H1 (cell line): ENCODE data around the gene DNAAF5. TPM values are rescaled to one million over a fixed set of nuclear protein-coding genes. Genes with fewer than 3 reads are reported as not detected.

Experiments used
- CTCF ChIA-PET: fragments of 300-600 bp; sonication (Branson Sonifier 250); formaldehyde crosslinking; loops from one replicate; lab custom pipeline; 2021; ENCODE audit not compliant: partially characterized antibody; lab: Charles Lee
- POLR2A ChIA-PET: fragments of 300-600 bp; sonication (Branson Sonifier 250); formaldehyde crosslinking; loops from one replicate; lab custom pipeline; 2021; ENCODE audit warnings: inconsistent platforms; ENCODE audit not compliant: partially characterized antibody; lab: Charles Lee
- DNase-seq, 2 experiments: peaks; one replicate each; pipeline versions ENCODE4 v3.0.0 to v3.0.0-alpha.2; 2010 to 2022; ENCODE audit warnings: low spot score in 2 of 2, low read depth in 1 of 2, mixed read lengths in 1 of 2
- FAIRE-seq: peaks from 2 replicates; lab custom pipeline; 2011; peaks lifted over from hg19 to GRCh38; lab: Jason Lieb, UNC
- H2AFZ ChIP-seq: 2 replicates; pipeline ENCODE4 v1.8.1; 2012; ENCODE audit warnings: low read length, inconsistent platforms
- H2AK5ac ChIP-seq: 2 replicates; pipeline ENCODE4 v1.6.1; 2013; ENCODE audit warnings: low read depth, low read length
- H2BK120ac ChIP-seq: replicated peaks from 2 replicates; pipeline ENCODE3; 2013; ENCODE audit warnings: low read depth, low read length, inconsistent platforms
- H2BK12ac ChIP-seq: 2 replicates; pipeline ENCODE4 v1.6.1; 2013; ENCODE audit warnings: low read depth, low read length
- H2BK15ac ChIP-seq: 2 replicates; pipeline ENCODE4 v1.6.1; 2013; ENCODE audit warnings: low read length
- H2BK20ac ChIP-seq: 2 replicates; pipeline ENCODE4 v1.6.1; 2013; ENCODE audit warnings: low read length
- H2BK5ac ChIP-seq: 2 replicates; pipeline ENCODE4 v1.6.1; 2013; ENCODE audit warnings: low read depth, low read length
- H3K14ac ChIP-seq: 2 replicates; pipeline ENCODE4 v1.6.1; 2013; ENCODE audit warnings: inconsistent platforms; ENCODE audit not compliant: insufficient read length
- H3K18ac ChIP-seq: 2 replicates; pipeline ENCODE4 v1.6.1; 2013; ENCODE audit warnings: low read length; ENCODE audit errors: extremely low read depth
- H3K23ac ChIP-seq: 2 replicates; pipeline ENCODE4 v1.6.1; 2013; ENCODE audit warnings: inconsistent platforms; ENCODE audit not compliant: insufficient read length
- H3K23me2 ChIP-seq: 2 replicates; pipeline ENCODE4 v1.6.1; 2013; ENCODE audit warnings: low read depth, low read length
- H3K27ac ChIP-seq: 2 replicates; pipeline ENCODE4 v1.6.1; 2011; ENCODE audit warnings: low read depth, low read length, inconsistent platforms
- H3K27me3 ChIP-seq, 4 experiments: replicated peaks in 1 of 4; 1 replicate in 1 of 4; 2 replicates in 3 of 4; pipeline versions ENCODE4 v1.6.1 to v1.8.1; 2011 to 2013; ENCODE audit warnings: low read length in 3 of 4, mild to moderate bottlenecking in 3 of 4, inconsistent platforms in 2 of 4, mixed read lengths in 2 of 4, moderate library complexity in 1 of 4; ENCODE audit not compliant: control insufficient read depth in 3 of 4, insufficient read depth in 3 of 4; ENCODE audit errors: extremely low read depth in 1 of 4
- H3K36me3 ChIP-seq, 4 experiments: 2 replicates each; pipeline versions ENCODE4 v1.6.1 to v1.8.1; 2011 to 2013; ENCODE audit warnings: mild to moderate bottlenecking in 4 of 4, low read length in 3 of 4, moderate library complexity in 2 of 4, control low read depth in 1 of 4, inconsistent platforms in 1 of 4; ENCODE audit not compliant: insufficient read depth in 4 of 4, control insufficient read depth in 2 of 4
- H3K4ac ChIP-seq: replicated peaks from 2 replicates; pipeline ENCODE3; 2013; ENCODE audit warnings: low read length, low read depth, mixed read lengths, inconsistent platforms; ENCODE audit not compliant: insufficient read length
- H3K4me1 ChIP-seq, 4 experiments: replicated peaks in 1 of 4; 1 replicate in 1 of 4; 2 replicates in 3 of 4; pipeline versions ENCODE4 v1.6.1 to v1.8.1; 2011 to 2013; ENCODE audit warnings: low read length in 3 of 4, inconsistent platforms in 2 of 4, mixed read lengths in 1 of 4; ENCODE audit not compliant: insufficient read depth in 4 of 4, control insufficient read depth in 3 of 4
- H3K4me2 ChIP-seq, 2 experiments: 2 replicates each; pipeline versions ENCODE4 v1.6.1 to v1.8.1; 2011 to 2013; ENCODE audit warnings: low read depth in 2 of 2, low read length in 2 of 2, control low read depth in 1 of 2, inconsistent platforms in 1 of 2, mild to moderate bottlenecking in 1 of 2; ENCODE audit not compliant: insufficient read depth in 1 of 2
- H3K4me3 ChIP-seq, 4 experiments: fragments of 200-600, 300-600 bp in 1 of 4; sonication (generic), shearing (Covaris generic), sonication (Bioruptor Twin) in 1 of 4; 2 replicates each; pipeline versions ENCODE4 v1.5.1 to v1.8.1; 2011 to 2016; ENCODE audit warnings: low read length in 4 of 4, low read depth in 3 of 4, control low read depth in 2 of 4, inconsistent platforms in 2 of 4, mild to moderate bottlenecking in 2 of 4, mixed read lengths in 1 of 4, moderate library complexity in 1 of 4; ENCODE audit not compliant: insufficient read depth in 2 of 4; ENCODE audit errors: extremely low read depth in 1 of 4
- H3K56ac ChIP-seq: replicated peaks from 2 replicates; pipeline ENCODE3; 2013; ENCODE audit warnings: low read depth, mild to moderate bottlenecking, mixed read lengths, low read length, inconsistent platforms; ENCODE audit not compliant: insufficient read length
- H3K79me1 ChIP-seq: 2 replicates; pipeline ENCODE4 v1.6.1; 2013; ENCODE audit warnings: low read depth, low read length, control low read depth
- H3K79me2 ChIP-seq, 2 experiments: 2 replicates each; pipeline versions ENCODE4 v1.6.1 to v1.8.1; 2012 to 2013; ENCODE audit warnings: low read length in 2 of 2, mild to moderate bottlenecking in 2 of 2, inconsistent platforms in 1 of 2; ENCODE audit not compliant: insufficient read depth in 2 of 2, control insufficient read depth in 1 of 2
- H3K9ac ChIP-seq, 4 experiments: replicated peaks in 1 of 4; 1 replicate in 1 of 4; 2 replicates in 3 of 4; pipeline versions ENCODE4 v1.6.1 to v1.8.1; 2011 to 2013; ENCODE audit warnings: low read depth in 3 of 4, low read length in 3 of 4, control low read depth in 2 of 4, mild to moderate bottlenecking in 2 of 4, moderate library complexity in 2 of 4, inconsistent platforms in 1 of 4; ENCODE audit errors: extremely low read depth in 1 of 4
- H3K9me3 ChIP-seq, 2 experiments: 2 replicates each; pipeline versions ENCODE4 v1.6.1 to v1.8.1; 2012 to 2013; ENCODE audit warnings: mild to moderate bottlenecking in 2 of 2, moderate library complexity in 2 of 2, control low read depth in 1 of 2, inconsistent platforms in 1 of 2, low read depth in 1 of 2, low read length in 1 of 2, mixed read lengths in 1 of 2; ENCODE audit not compliant: insufficient read depth in 2 of 2
- H4K20me1 ChIP-seq, 2 experiments: replicated peaks in 1 of 2; 2 replicates each; pipeline versions ENCODE3 to v1.8.1; 2011 to 2013; ENCODE audit warnings: inconsistent platforms in 2 of 2, low read length in 2 of 2, mild to moderate bottlenecking in 1 of 2; ENCODE audit not compliant: insufficient read depth in 2 of 2, control insufficient read depth in 1 of 2
- H4K5ac ChIP-seq: 2 replicates; pipeline ENCODE4 v1.6.1; 2013; ENCODE audit warnings: low read length, low read depth, mixed read lengths, inconsistent platforms; ENCODE audit not compliant: insufficient read length
- H4K8ac ChIP-seq: 2 replicates; pipeline ENCODE4 v1.8.0; 2013; ENCODE audit warnings: mild to moderate bottlenecking, moderate library complexity, low read length, inconsistent platforms; ENCODE audit not compliant: insufficient read depth; ENCODE audit errors: extremely low read depth
- H4K91ac ChIP-seq: replicated peaks from 2 replicates; pipeline ENCODE3; 2013; ENCODE audit warnings: low read length, mixed read lengths, inconsistent platforms; ENCODE audit not compliant: insufficient read length
- KDM5A ChIP-seq: fragments of 200-600 bp; IDR thresholded peaks from 2 replicates; pipeline ENCODE4 v1.7.1; 2012; ENCODE audit warnings: mild to moderate bottlenecking, low read length, inconsistent platforms, mixed read lengths
- SP4 ChIP-seq: IDR thresholded peaks from 2 replicates; pipeline ENCODE4 v1.6.1; 2012; ENCODE audit warnings: low read length, inconsistent platforms
- WGBS, 2 experiments: shearing (Covaris generic) in 1 of 2; methylation state at CpG; one replicate each; pipeline versions ENCODE4 v1.1.6 to v1.1.7; 2013 to 2015; ENCODE audit warnings: low lambda C conversion rate in 2 of 2, mixed read lengths in 2 of 2, inconsistent platforms in 1 of 2, low coverage in 1 of 2, missing lambda C conversion rate in 1 of 2; ENCODE audit not compliant: insufficient replicate concordance in 2 of 2, insufficient coverage in 1 of 2, insufficient read length in 1 of 2; ENCODE audit errors: extremely low coverage in 1 of 2, missing lambda C conversion rate in 1 of 2; 5-methylcytosine and 5-hydroxymethylcytosine counted together
- polyA plus RNA-seq, 7 experiments: library from polyadenylated mRNA; depleted of rRNA in 3 of 7; stranded (reverse) in 5 of 7; unstranded in 2 of 7; fragments of >200 nt in 5 of 7; fragments of 200-250 nt in 2 of 7; gene quantifications; 1 replicate in 5 of 7; 2 replicates in 1 of 7; 4 replicates in 1 of 7; pipeline versions ENCODE4 v1.2.1 to v1.2.3, GENCODE V29; 2011 to 2013; ENCODE audit warnings: missing spikeins in 2 of 7, mixed read lengths in 2 of 7
- total RNA-seq: library from RNA; stranded (reverse); fragmentation: NEBNext Ultra II Directional; extraction: Animal tissue kit (Norgen Biotek cat#: 25700); gene quantifications from 2 replicates; pipeline ENCODE4 v1.2.1, GENCODE V29; 2021

DNAAF5 gene
- total and polyA plus RNA-seq, 2 of the 8 experiments (the other 6 are each of a cell fraction or from before 2014, with no cell fraction given), result 55.1 to 95.9 TPM

GRCh38 chr7:711922-712380, 14.5 kb upstream of the DNAAF5 start:
- CTCF ChIA-PET, result no interaction called here
- H3K18ac ChIP-seq, result no peak overlapping the region
- peaks cover 0 to 7% (median 4%) of the 10 kb centered on the region in 4 experiments; a peak in 5 of 7 replicates for H3K4me1 ChIP-seq
- H4K8ac ChIP-seq, result no peak overlapping the region; the same call in 1 of the 2 replicates
- no peak overlapping the region for H2AFZ ChIP-seq
- no peaks in the 10 kb centered on the region for H3K27me3 ChIP-seq
- no peak for FAIRE-seq
- DNase-seq, result no peak
- H2BK5ac ChIP-seq, result no peak overlapping the region
- peak overlapping the region; percentile 17 to 61 (median 31); a peak in 5 of 8 replicates for H3K4me3 ChIP-seq
- no peak overlapping the region for H3K56ac ChIP-seq
- no peak overlapping the region for H2AK5ac ChIP-seq
- H2BK15ac ChIP-seq, result no peak overlapping the region
- no peak overlapping the region for H2BK120ac ChIP-seq
- no peak overlapping the region for H2BK20ac ChIP-seq
- H4K5ac ChIP-seq, result no peak overlapping the region
- no peak for TF ChIP-seq KDM5A
- TF ChIP-seq SP4, result no peak
- no peak overlapping the region for H3K23ac ChIP-seq
- POLR2A ChIA-PET, result interaction anchor here (1.0 kb wide), 2 partner anchors 16 to 94 kb away, joined by 3 to 4 read pairs; no protein-coding TSS in a partner anchor
- no peaks in the 10 kb centered on the region for H3K23me2 ChIP-seq
- no peak overlapping the region for H3K9ac ChIP-seq
- H3K9me3 ChIP-seq, result no peaks in the 10 kb centered on the region
- 48% methylated on average over 3 of the region's 44 CpGs; no CpG with 5 or more reads in 1 of the 2 experiments for WGBS, 2 experiments
- no peak overlapping the region for H3K27ac ChIP-seq
- H3K79me1 ChIP-seq, result peaks cover 6% of the 10 kb centered on the region
- peaks cover 0 to 3% (median 1%) of the 10 kb centered on the region in 4 experiments; a peak in 3 of 8 replicates for H3K36me3 ChIP-seq
- no peak overlapping the region for H3K4ac ChIP-seq
- peaks cover 0 to 29% of the 10 kb centered on the region in 2 experiments; a peak in 2 of 4 replicates for H3K79me2 ChIP-seq
- no peak overlapping the region for H4K91ac ChIP-seq
- peak overlapping the region; percentile 51 to 61; a peak in 3 of 4 replicates for H3K4me2 ChIP-seq
- peaks cover 0 to 10% of the 10 kb centered on the region in 2 experiments for H4K20me1 ChIP-seq
- no peak overlapping the region for H2BK12ac ChIP-seq
- H3K14ac ChIP-seq, result no peak overlapping the region
